Smooth muscle cell (in vitro differentiated cells): ENCODE data around the gene CEMIP. TPM values are rescaled to one million over a fixed set of nuclear protein-coding genes. Genes with fewer than 3 reads are reported as not detected.

Experiments used
- DNase-seq: peaks from one replicate; lab custom pipeline; 2025; ENCODE audit not compliant: unreplicated experiment; lab: John Stamatoyannopoulos, UW
- H2AFZ ChIP-seq: fragments of 200-600 bp; sonication (generic); 2 replicates; pipeline ENCODE4 v1.6.0; 2016; ENCODE audit warnings: antibody characterized with exemption, low read depth, mild to moderate bottlenecking
- H3F3A ChIP-seq: fragments of 200-600 bp; sonication (generic); 2 replicates; pipeline ENCODE4 v1.6.0; 2017; ENCODE audit warnings: antibody characterized with exemption, low read depth
- H3K27ac ChIP-seq: fragments of 200-600 bp; sonication (generic); 2 replicates; pipeline ENCODE4 v1.5.1; 2016; ENCODE audit warnings: low read depth, mild to moderate bottlenecking
- H3K27me3 ChIP-seq: fragments of 200-600 bp; sonication (generic); 2 replicates; pipeline ENCODE4 v1.6.1; 2016; ENCODE audit warnings: low read depth, mild to moderate bottlenecking
- H3K36me3 ChIP-seq: fragments of 200-600 bp; sonication (generic); 2 replicates; pipeline ENCODE4 v1.5.1; 2016; ENCODE audit warnings: low read depth
- H3K4me1 ChIP-seq: fragments of 200-600 bp; sonication (generic); 2 replicates; pipeline ENCODE4 v1.5.1; 2016; ENCODE audit warnings: low read depth
- H3K4me2 ChIP-seq: fragments of 200-600 bp; sonication (generic); 2 replicates; pipeline ENCODE4 v1.6.0; 2016; ENCODE audit warnings: mild to moderate bottlenecking
- H3K4me3 ChIP-seq: fragments of 200-600 bp; sonication (generic); 2 replicates; pipeline ENCODE4 v1.5.1; 2016; ENCODE audit warnings: mild to moderate bottlenecking
- H3K79me2 ChIP-seq: fragments of 200-600 bp; sonication (generic); 2 replicates; pipeline ENCODE4 v1.6.0; 2016; ENCODE audit warnings: low read depth, mild to moderate bottlenecking
- H3K9ac ChIP-seq: fragments of 200-600 bp; sonication (generic); 2 replicates; pipeline ENCODE4 v1.6.0; 2016; ENCODE audit warnings: low read depth
- H3K9me3 ChIP-seq: fragments of 200-600 bp; sonication (generic); replicated peaks from 2 replicates; pipeline ENCODE4 v1.5.1; 2016; ENCODE audit warnings: low read depth
- H4K20me1 ChIP-seq: fragments of 200-600 bp; sonication (generic); 2 replicates; pipeline ENCODE4 v1.6.0; 2016; ENCODE audit warnings: low read depth
- CTCF ChIP-seq: fragments of 200-600 bp; sonication (generic); IDR thresholded peaks from 2 replicates; pipeline ENCODE4 v1.5.1; 2017; ENCODE audit warnings: borderline replicate concordance, mild to moderate bottlenecking, antibody characterized with exemption; ENCODE audit not compliant: insufficient read depth, poor library complexity, severe bottlenecking
- WGBS: methylation state at CpG from one replicate; pipeline ENCODE4 v1.1.7; 2016; ENCODE audit warnings: low lambda C conversion rate; 5-methylcytosine and 5-hydroxymethylcytosine counted together
- polyA plus RNA-seq: library from polyadenylated mRNA; unstranded; fragments of >200 nt; fragmentation: Nextera tagmentation; extraction: Ambion mirVana; gene quantifications from 2 replicates; pipeline ENCODE4 v1.2.1, GENCODE V29; 2016
- total RNA-seq: library from RNA; depleted of rRNA; stranded (reverse); fragments of >200 nt; gene quantifications from 2 replicates; pipeline ENCODE4 v1.2.3, GENCODE V29; 2014

CEMIP gene
- total and polyA plus RNA-seq, 2 experiments from 2014 or later = 1.9 TPM

DNA sequence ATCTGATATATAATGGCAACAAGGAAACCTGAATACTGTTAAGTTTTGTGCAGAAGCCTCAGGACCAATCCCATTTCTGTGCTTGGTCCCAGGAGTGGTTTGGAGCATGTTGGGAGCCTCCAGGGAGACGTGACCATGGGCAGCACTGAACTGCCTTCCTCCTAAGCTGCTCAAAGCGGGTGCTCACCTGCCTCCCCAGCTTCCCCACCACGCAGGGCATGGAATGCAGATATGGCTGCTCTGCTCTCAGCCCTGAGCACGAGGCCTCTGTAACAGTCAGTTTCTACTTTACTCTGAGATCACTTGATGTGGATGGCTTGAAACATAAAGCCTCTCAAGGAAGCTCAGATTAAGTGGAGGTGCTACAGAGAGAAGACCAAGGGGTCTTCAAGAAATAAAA, 161.2 kb downstream of the CEMIP start:
- Histone ChIP-seq H4K20me1 (no peaks in the 10 kb centered on the region), H3K4me3 (no peak overlapping the region), H3K9ac (no peak overlapping the region), H3K4me2 (no peak overlapping the region), H3F3A (peaks cover 3% of the 10 kb centered on the region), H2AFZ (no peak overlapping the region), H3K27ac (no peak overlapping the region), H3K27me3 (no peaks in the 10 kb centered on the region), H3K4me1 (no peaks in the 10 kb centered on the region), H3K36me3 (no peaks in the 10 kb centered on the region), H3K79me2 (no peaks in the 10 kb centered on the region), H3K9me3 (no peaks in the 10 kb centered on the region)
- no peak for TF ChIP-seq CTCF
- 96% methylated on average over 4 of the region's 4 CpGs for WGBS
- no peak for DNase-seq

GRCh38 chr15:80940851-80941250, 161.7 kb downstream of the CEMIP start:
- Histone ChIP-seq H3K4me3 (no peak overlapping the region), H4K20me1 (no peaks in the 10 kb centered on the region), H3K27me3 (no peaks in the 10 kb centered on the region), H3F3A (peaks cover 3% of the 10 kb centered on the region), H3K79me2 (no peaks in the 10 kb centered on the region), H3K36me3 (no peaks in the 10 kb centered on the region), H3K4me2 (no peak overlapping the region), H2AFZ (no peak overlapping the region), H3K9ac (no peak overlapping the region), H3K27ac (no peak overlapping the region), H3K9me3 (no peaks in the 10 kb centered on the region), H3K4me1 (no peaks in the 10 kb centered on the region)
- no peak for DNase-seq
- 94% methylated on average over 6 of the region's 6 CpGs for WGBS
- no peak for TF ChIP-seq CTCF

- Histone ChIP-seq H4K20me1 (no peaks in the 10 kb centered on the region), H3K4me1 (no peaks in the 10 kb centered on the region), H3K36me3 (no peaks in the 10 kb centered on the region), H3K27ac (no peak overlapping the region), H3K9ac (no peak overlapping the region), H3K27me3 (no peaks in the 10 kb centered on the region), H2AFZ (no peak overlapping the region), H3K79me2 (no peaks in the 10 kb centered on the region), H3K4me2 (no peak overlapping the region), H3K4me3 (no peak overlapping the region), H3K9me3 (no peaks in the 10 kb centered on the region), H3F3A (no peaks in the 10 kb centered on the region)
- 76% methylated on average over 7 of the region's 7 CpGs for whole genome bisulfite sequencing
- DNase-seq = no peak
- TF ChIP-seq CTCF = no peak
Observed at GRCh38 chr15:80942266-80942665, 163.1 kb downstream of the CEMIP start.

DNA sequence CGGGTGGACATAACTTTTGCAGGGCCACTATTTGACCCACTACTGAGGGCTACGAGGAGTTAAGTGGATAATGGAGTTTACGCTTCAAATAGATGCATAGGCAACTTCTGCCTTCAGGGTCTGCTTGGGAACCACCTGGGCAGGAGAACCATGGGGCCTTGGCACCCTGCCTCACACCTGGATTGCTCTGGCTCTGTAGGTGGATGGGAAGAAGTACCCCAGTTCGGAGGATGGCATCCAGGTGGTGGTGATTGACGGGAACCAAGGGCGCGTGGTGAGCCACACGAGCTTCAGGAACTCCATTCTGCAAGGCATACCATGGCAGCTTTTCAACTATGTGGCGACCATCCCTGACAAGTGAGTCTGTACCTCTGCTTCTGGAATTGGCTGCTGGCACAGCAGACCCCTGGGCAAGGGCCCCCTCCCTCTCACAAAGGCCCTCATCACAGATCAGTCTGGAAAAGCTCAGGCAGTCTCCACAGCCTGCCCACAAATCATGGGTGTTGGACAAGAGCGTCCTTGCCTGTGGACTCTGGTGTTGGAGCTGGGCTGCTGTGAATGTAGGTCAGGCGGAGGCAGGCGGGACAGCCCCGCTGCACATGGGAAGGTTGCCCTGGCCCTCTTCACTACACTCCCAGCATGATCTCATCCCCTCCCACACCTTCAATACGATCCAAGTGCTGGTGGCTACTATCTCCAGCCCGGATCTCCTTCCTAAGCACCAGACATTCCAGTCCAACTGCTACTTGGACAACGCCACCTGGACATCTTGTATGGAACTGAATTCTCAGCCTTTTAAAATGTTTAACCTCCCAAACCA, 163.8 kb downstream of the CEMIP start:
- Histone ChIP-seq H3K27ac (no peak overlapping the region), H3K4me2 (no peak overlapping the region), H3K79me2 (no peaks in the 10 kb centered on the region), H3K9me3 (no peaks in the 10 kb centered on the region), H4K20me1 (no peaks in the 10 kb centered on the region), H3F3A (no peaks in the 10 kb centered on the region), H3K4me3 (no peak overlapping the region), H3K27me3 (no peaks in the 10 kb centered on the region), H2AFZ (no peak overlapping the region), H3K4me1 (no peaks in the 10 kb centered on the region), H3K36me3 (no peaks in the 10 kb centered on the region), H3K9ac (no peak overlapping the region)
- TF ChIP-seq CTCF = no peak
- 88% methylated on average over 16 of the region's 16 CpGs for WGBS
- no peak for DNase-seq
